Uterus (tissue), 4 donors: Measurements from ENCODE around the gene PRKD1. TPM values are rescaled to one million over a fixed set of nuclear protein-coding genes. Genes with fewer than 3 reads are reported as not detected.
"Not testable (repeated sequence)": the region's sequence is repeated elsewhere in the genome, so short reads cannot be mapped to it uniquely, and the experiment has no call there.

Source experiments
- DNase-seq, 2 donors: peaks; one replicate each; pipeline ENCODE4 v3.0.0-alpha.2; 2019 to 2020
- H3K27ac ChIP-seq, 2 donors: fragments of 200-600 bp; sonication (generic); 1 replicate in 1 of 2; 2 replicates in 1 of 2; pipeline ENCODE4 v1.5.1; 2016 to 2018
- H3K27me3 ChIP-seq, 2 donors: fragments of 200-600 bp; sonication (generic); one replicate each; pipeline ENCODE4 v1.5.1; 2018 to 2019; ENCODE audit warnings: control low read depth in 1 of 2
- H3K36me3 ChIP-seq, 2 donors: fragments of 200-600 bp; sonication (generic); one replicate each; pipeline ENCODE4 v1.5.1; 2019; ENCODE audit warnings: control low read depth in 1 of 2
- H3K4me1 ChIP-seq, 2 donors: fragments of 200-600 bp; sonication (generic); one replicate each; pipeline ENCODE4 v1.5.1; 2018 to 2019; ENCODE audit warnings: control low read depth in 1 of 2
- H3K4me3 ChIP-seq, 2 donors: fragments of 200-600 bp; sonication (generic); 1 replicate in 1 of 2; 2 replicates in 1 of 2; pipeline ENCODE4 v1.5.1; 2018 to 2019; ENCODE audit warnings: mild to moderate bottlenecking in 1 of 2
- H3K9me3 ChIP-seq, 2 donors: fragments of 200-600 bp; sonication (generic); one replicate each; pipeline ENCODE4 v1.5.1; 2019; ENCODE audit warnings: control low read depth in 1 of 2
- POLR2A ChIP-seq, 2 donors: fragments of 450-650 bp; IDR thresholded peaks; one replicate each; pipeline ENCODE4 v1.6.1; 2016; ENCODE audit warnings: antibody characterized with exemption in 2 of 2, mild to moderate bottlenecking in 1 of 2, moderate library complexity in 1 of 2
- intact Hi-C: fragments of 100-400 bp; cut with DNase I; formaldehyde crosslinking; loops from one replicate; pipeline ENCODE4 v1.15.1; 2023; ENCODE audit warnings: low total_unique reads
- total RNA-seq, 4 donors: library from RNA; depleted of rRNA in 3 of 4; stranded (reverse); fragments of >200 nt in 3 of 4; gene quantifications; one replicate each; pipeline versions ENCODE4 v1.1.0 to v1.2.4, GENCODE V29; 2014 to 2023
- TF ChIP-seq, protein P1 (sequence below), 4 experiments: fragments of 200-600 bp in 2 of 4; fragments of 450-650 bp in 2 of 4; sonication (generic) in 2 of 4; IDR thresholded peaks; one replicate each; pipeline ENCODE4 v1.5.1; 2016 to 2019; ENCODE audit warnings: antibody characterized with exemption in 4 of 4, mild to moderate bottlenecking in 2 of 4, moderate library complexity in 1 of 4
- donor health status: DM: yes; HTN: yes; CAD: no.

Gene PRKD1
- total RNA-seq, 4 donors from 2014 or later, result 6.4 to 47.9 (median 31.5) TPM

DNA sequence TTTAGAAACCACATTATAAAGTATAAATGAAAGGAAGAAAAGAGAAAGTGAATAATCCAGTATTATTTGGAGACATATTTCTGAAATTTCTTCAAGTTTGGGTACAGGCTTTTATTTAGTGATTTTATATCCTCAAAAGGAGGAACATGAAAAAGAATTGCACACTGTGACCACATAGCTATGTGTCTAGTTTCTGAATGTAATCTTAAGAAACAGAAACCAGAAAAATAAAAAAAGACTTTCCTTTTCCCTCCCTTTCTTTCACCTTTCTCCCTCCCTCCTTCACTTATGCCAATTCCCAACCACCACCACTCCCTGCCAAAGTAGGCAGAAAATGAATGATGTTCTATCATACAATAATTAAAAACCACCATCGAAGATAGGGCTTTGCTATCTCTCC, 189.6 kb downstream of the PRKD1 start:
- no peak overlapping the region for H3K27ac ChIP-seq
- H3K4me1 ChIP-seq, result no peaks in the 10 kb centered on the region
- H3K4me3 ChIP-seq, result no peak overlapping the region
- intact Hi-C loops, result no loop called here
- no peaks in the 10 kb centered on the region for H3K27me3 ChIP-seq
- no peaks in the 10 kb centered on the region for H3K9me3 ChIP-seq
- H3K36me3 ChIP-seq, result no peaks in the 10 kb centered on the region
- TF ChIP-seq POLR2A (IDR thresholded peaks at IDR 0.05), result no peak
- TF ChIP-seq, protein P1, sequence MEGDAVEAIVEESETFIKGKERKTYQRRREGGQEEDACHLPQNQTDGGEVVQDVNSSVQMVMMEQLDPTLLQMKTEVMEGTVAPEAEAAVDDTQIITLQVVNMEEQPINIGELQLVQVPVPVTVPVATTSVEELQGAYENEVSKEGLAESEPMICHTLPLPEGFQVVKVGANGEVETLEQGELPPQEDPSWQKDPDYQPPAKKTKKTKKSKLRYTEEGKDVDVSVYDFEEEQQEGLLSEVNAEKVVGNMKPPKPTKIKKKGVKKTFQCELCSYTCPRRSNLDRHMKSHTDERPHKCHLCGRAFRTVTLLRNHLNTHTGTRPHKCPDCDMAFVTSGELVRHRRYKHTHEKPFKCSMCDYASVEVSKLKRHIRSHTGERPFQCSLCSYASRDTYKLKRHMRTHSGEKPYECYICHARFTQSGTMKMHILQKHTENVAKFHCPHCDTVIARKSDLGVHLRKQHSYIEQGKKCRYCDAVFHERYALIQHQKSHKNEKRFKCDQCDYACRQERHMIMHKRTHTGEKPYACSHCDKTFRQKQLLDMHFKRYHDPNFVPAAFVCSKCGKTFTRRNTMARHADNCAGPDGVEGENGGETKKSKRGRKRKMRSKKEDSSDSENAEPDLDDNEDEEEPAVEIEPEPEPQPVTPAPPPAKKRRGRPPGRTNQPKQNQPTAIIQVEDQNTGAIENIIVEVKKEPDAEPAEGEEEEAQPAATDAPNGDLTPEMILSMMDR (IDR thresholded peaks at IDR 0.05), result no peak
- DNase-seq, result no peak

DNA sequence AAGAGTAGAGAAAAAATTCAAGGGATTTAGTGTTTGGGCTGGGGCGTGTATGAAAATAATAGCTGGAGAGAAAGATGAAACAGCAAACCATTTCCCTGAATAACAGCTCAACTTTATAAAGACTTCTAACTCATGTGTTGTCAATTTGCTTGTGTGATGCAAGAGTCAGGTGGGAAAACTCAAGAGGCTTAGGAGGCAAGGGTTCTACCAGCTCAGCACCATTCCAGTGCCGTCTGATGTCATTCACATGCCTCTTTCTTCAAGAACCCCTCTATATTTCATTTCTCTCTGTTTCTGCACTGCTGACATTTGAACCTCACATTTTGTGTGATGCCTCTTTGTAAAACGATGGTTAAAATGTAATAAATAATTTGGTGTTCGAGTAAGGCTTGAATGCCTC, 192.2 kb downstream of the PRKD1 start:
- Histone ChIP-seq H3K9me3 (no peaks in the 10 kb centered on the region), H3K27me3 (no peaks in the 10 kb centered on the region), H3K27ac (no peak overlapping the region), H3K4me3 (no peak overlapping the region), H3K36me3 (no peaks in the 10 kb centered on the region), H3K4me1 (no peaks in the 10 kb centered on the region)
- no peak for DNase-seq
- TF ChIP-seq, protein P1 (IDR thresholded peaks at IDR 0.05), result no peak
- no peak for TF ChIP-seq POLR2A (IDR thresholded peaks at IDR 0.05)
- intact Hi-C loops, result no loop called here

- Histone ChIP-seq H3K4me3 (no peak overlapping the region), H3K4me1 (no peaks in the 10 kb centered on the region), H3K36me3 (no peaks in the 10 kb centered on the region), H3K9me3 (no peaks in the 10 kb centered on the region), H3K27ac (no peak overlapping the region), H3K27me3 (no peaks in the 10 kb centered on the region)
- intact Hi-C loops, result no loop called here
- TF ChIP-seq, protein P1 (IDR thresholded peaks at IDR 0.05), result no peak
- TF ChIP-seq POLR2A (IDR thresholded peaks at IDR 0.05), result no peak
- no peak for DNase-seq
Observed at GRCh38 chr14:29734732-29735131, 192.9 kb downstream of the PRKD1 start.

- H3K27me3 ChIP-seq, H3K36me3 ChIP-seq, H3K4me3 ChIP-seq, H3K9me3 ChIP-seq, H3K27ac ChIP-seq, H3K4me1 ChIP-seq, DNase-seq, intact Hi-C loops: not testable (repeated sequence)
Observed at GRCh38 chr14:29726560-29727331, 200.9 kb downstream of the PRKD1 start.

DNA sequence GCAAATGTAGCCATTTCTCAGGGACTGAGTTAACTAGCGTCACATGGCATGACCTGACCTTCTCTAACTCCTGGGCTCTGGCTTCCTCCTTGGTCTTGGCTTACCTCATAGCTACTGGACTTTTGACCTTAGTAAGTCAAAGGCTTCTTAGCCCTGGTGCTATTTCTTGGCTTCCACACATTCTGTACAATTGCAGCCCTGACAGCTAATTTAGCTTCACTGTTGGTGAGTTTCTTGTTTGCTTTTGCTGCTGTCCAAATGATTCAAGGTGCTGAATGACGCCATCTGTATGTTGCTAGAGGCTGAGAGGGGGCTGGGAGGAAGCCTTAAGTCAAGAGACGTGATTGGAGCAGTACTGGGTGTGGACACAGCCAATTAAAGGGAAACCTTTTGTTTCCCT, 202.7 kb downstream of the PRKD1 start:
- H3K27ac ChIP-seq, result no peak overlapping the region
- TF ChIP-seq, protein P1 (IDR thresholded peaks at IDR 0.05), result no peak
- TF ChIP-seq POLR2A (IDR thresholded peaks at IDR 0.05), result no peak
- H3K36me3 ChIP-seq, result no peaks in the 10 kb centered on the region
- no peaks in the 10 kb centered on the region for H3K9me3 ChIP-seq
- no peaks in the 10 kb centered on the region for H3K4me1 ChIP-seq
- H3K4me3 ChIP-seq, result no peak overlapping the region
- DNase-seq, result no peak
- H3K27me3 ChIP-seq, result no peaks in the 10 kb centered on the region
- intact Hi-C loops, result no loop called here
